Endothelial cell of umbilical vein (primary cell): Measurements from ENCODE around the gene LIG4. TPM values are rescaled to one million over a fixed set of nuclear protein-coding genes. Genes with fewer than 3 reads are reported as not detected.

ENCODE experiments used
- BruUV-seq: library from RNA; stranded (reverse); fragments of 400-500 nt; replicated peaks from 2 replicates; lab custom pipeline; 2021; lab: Mats Ljungman, UMichigan
- CTCF ChIA-PET: fragments of 300-600, 350-600 bp; sonication (Branson Sonifier 250); formaldehyde crosslinking; loops from one replicate; lab custom pipeline; 2021; ENCODE audit warnings: antibody characterized with exemption, inconsistent platforms; lab: Charles Lee
- POLR2A ChIA-PET: fragments of 300-600, 350-600 bp; sonication (Branson Sonifier 250); formaldehyde crosslinking; loops from one replicate; lab custom pipeline; 2021; ENCODE audit warnings: antibody characterized with exemption, inconsistent platforms; lab: Charles Lee
- DNase-seq: peaks from one replicate; pipeline ENCODE4 v3.0.0-alpha.2; 2011; ENCODE audit warnings: low read depth, low spot score
- FAIRE-seq: peaks from 2 replicates; lab custom pipeline; 2011; peaks lifted over from hg19 to GRCh38; lab: Jason Lieb, UNC
- H2AFZ ChIP-seq: 2 replicates; pipeline ENCODE4 v1.6.0; 2012; ENCODE audit warnings: low read depth, low read length, control low read depth, inconsistent platforms
- H3K27ac ChIP-seq: 2 replicates; pipeline ENCODE4 v1.5.1; 2011; ENCODE audit warnings: low read depth, mild to moderate bottlenecking, control low read depth, low read length, moderate library complexity; ENCODE audit not compliant: insufficient read depth
- H3K27me3 ChIP-seq, 2 experiments: 2 replicates each; pipeline versions ENCODE4 v1.6.0 to v1.6.1; 2011; ENCODE audit warnings: low read length in 2 of 2, mixed read lengths in 1 of 2; ENCODE audit not compliant: control insufficient read depth in 2 of 2, insufficient read depth in 2 of 2
- H3K36me3 ChIP-seq, 2 experiments: 2 replicates in 1 of 2; 3 replicates in 1 of 2; pipeline ENCODE4 v1.5.1; 2011; ENCODE audit warnings: low read length in 2 of 2, mild to moderate bottlenecking in 1 of 2, moderate library complexity in 1 of 2; ENCODE audit not compliant: control insufficient read depth in 2 of 2, insufficient read depth in 2 of 2; ENCODE audit errors: extremely low read depth in 1 of 2
- H3K4me1 ChIP-seq: 3 replicates; pipeline ENCODE4 v1.5.1; 2011; ENCODE audit warnings: mild to moderate bottlenecking, low read length; ENCODE audit not compliant: control insufficient read depth, insufficient read depth; ENCODE audit errors: extremely low read depth
- H3K4me2 ChIP-seq: 2 replicates; pipeline ENCODE4 v1.6.1; 2011; ENCODE audit warnings: low read length, control low read depth, mixed read lengths; ENCODE audit not compliant: insufficient read depth
- H3K4me3 ChIP-seq, 3 experiments: fragments of 200-600 bp in 1 of 3; sonication (generic), shearing (Covaris generic) in 1 of 3; replicated peaks in 1 of 3; 2 replicates each; pipeline ENCODE4 v1.5.1; 2011 to 2016; ENCODE audit warnings: control low read depth in 3 of 3, low read length in 3 of 3, mild to moderate bottlenecking in 2 of 3, inconsistent platforms in 1 of 3, low read depth in 1 of 3, moderate library complexity in 1 of 3; ENCODE audit not compliant: insufficient read depth in 1 of 3
- H3K79me2 ChIP-seq: 2 replicates; pipeline ENCODE4 v1.6.0; 2012; ENCODE audit warnings: low read length, inconsistent platforms; ENCODE audit not compliant: control insufficient read depth, insufficient read depth
- H3K9ac ChIP-seq: replicated peaks from 2 replicates; pipeline ENCODE3; 2011; ENCODE audit warnings: low read length, control low read depth; ENCODE audit not compliant: insufficient read depth; ENCODE audit errors: extremely low read depth
- H3K9me1 ChIP-seq: replicated peaks from 3 replicates; pipeline ENCODE4 v1.6.0; 2011; ENCODE audit warnings: mild to moderate bottlenecking, low read length; ENCODE audit not compliant: control insufficient read depth, insufficient read depth; ENCODE audit errors: extremely low read depth
- H3K9me3 ChIP-seq: replicated peaks from 2 replicates; pipeline ENCODE4 v1.5.1; 2012; ENCODE audit warnings: low read length, inconsistent platforms; ENCODE audit not compliant: control insufficient read depth, insufficient read depth
- H4K20me1 ChIP-seq: replicated peaks from 2 replicates; pipeline ENCODE3; 2011; ENCODE audit warnings: mild to moderate bottlenecking, low read length; ENCODE audit not compliant: control insufficient read depth, insufficient read depth; ENCODE audit errors: extremely low read depth
- EZH2 ChIP-seq: IDR thresholded peaks from 2 replicates; pipeline ENCODE4 v1.6.1; 2012; ENCODE audit warnings: borderline replicate concordance, low read depth, mild to moderate bottlenecking, moderate library complexity, low read length, inconsistent platforms; ENCODE audit not compliant: severe bottlenecking
- FOS ChIP-seq: IDR thresholded peaks from 2 replicates; pipeline ENCODE4 v1.6.1; 2011; ENCODE audit warnings: mild to moderate bottlenecking, low read length, moderate library complexity, borderline replicate concordance; ENCODE audit not compliant: insufficient read depth
- GATA2 ChIP-seq: IDR thresholded peaks from 2 replicates; pipeline ENCODE4 v1.7.0; 2011; ENCODE audit warnings: low read depth, mild to moderate bottlenecking, moderate library complexity, mixed read lengths, low read length; ENCODE audit not compliant: insufficient read length, insufficient read depth
- JUN ChIP-seq: IDR thresholded peaks from 2 replicates; pipeline ENCODE4 v1.6.1; 2011; ENCODE audit warnings: borderline replicate concordance, low read depth; ENCODE audit not compliant: insufficient read length, insufficient read depth
- MYC ChIP-seq: IDR thresholded peaks from one replicate; pipeline ENCODE4 v1.6.1; 2011; ENCODE audit warnings: mild to moderate bottlenecking, low read depth, low read length
- POLR2A ChIP-seq: IDR thresholded peaks from 2 replicates; pipeline ENCODE4 v1.6.1; 2012; ENCODE audit warnings: low read depth, mild to moderate bottlenecking, control low read depth, low read length
- POLR2AphosphoS5 ChIP-seq: IDR thresholded peaks from 2 replicates; pipeline ENCODE4 v1.6.1; 2012; ENCODE audit warnings: low read depth, mild to moderate bottlenecking, control low read depth, low read length, moderate library complexity; ENCODE audit not compliant: insufficient read depth
- dilution Hi-C: fragments of 300-500 bp; cut with MboI; formaldehyde crosslinking; loops from one replicate; pipeline ENCODE4 v1.15.0; 2019; ENCODE audit warnings: low sequenced_read_pairs; ENCODE audit not compliant: extremely low pct_ligation_motif_present
- intact Hi-C: fragments of 100-400 bp; cut with micrococcal nuclease; formaldehyde crosslinking; loops from one replicate; pipeline ENCODE4 v1.10.0; 2022
- polyA plus RNA-seq, 4 experiments: library from polyadenylated mRNA; depleted of rRNA in 3 of 4; stranded (reverse) in 3 of 4; unstranded in 1 of 4; fragments of >200 nt; gene quantifications; 2 replicates each; pipeline versions ENCODE4 v1.2.1 to v1.2.3, GENCODE V29; 2011 to 2012; ENCODE audit warnings: missing spikeins in 1 of 4
- total RNA-seq: library from RNA; stranded (reverse); gene quantifications from 2 replicates; pipeline ENCODE4 v1.2.3, GENCODE V29; 2021
- TF ChIP-seq, protein P1 (sequence below): IDR thresholded peaks from 2 replicates; pipeline ENCODE4 v1.6.1; 2011; ENCODE audit not compliant: insufficient read depth, insufficient read length
- TF ChIP-seq, protein P2 (sequence below), 2 donors: IDR thresholded peaks; 1 replicate in 1 of 2; 2 replicates in 1 of 2; pipeline ENCODE4 v1.5.1; 2011; ENCODE audit warnings: low read length in 2 of 2, mild to moderate bottlenecking in 2 of 2, moderate library complexity in 2 of 2, control low read depth in 1 of 2, inconsistent platforms in 1 of 2, low read depth in 1 of 2; ENCODE audit not compliant: insufficient read depth in 1 of 2; ENCODE audit errors: extremely low read depth in 1 of 2

Gene LIG4
- total and polyA plus RNA-seq, 2 donors (not counting 3 experiments of a cell fraction or from before 2014, with no cell fraction given) = 3.0 to 9.2 TPM

DNA sequence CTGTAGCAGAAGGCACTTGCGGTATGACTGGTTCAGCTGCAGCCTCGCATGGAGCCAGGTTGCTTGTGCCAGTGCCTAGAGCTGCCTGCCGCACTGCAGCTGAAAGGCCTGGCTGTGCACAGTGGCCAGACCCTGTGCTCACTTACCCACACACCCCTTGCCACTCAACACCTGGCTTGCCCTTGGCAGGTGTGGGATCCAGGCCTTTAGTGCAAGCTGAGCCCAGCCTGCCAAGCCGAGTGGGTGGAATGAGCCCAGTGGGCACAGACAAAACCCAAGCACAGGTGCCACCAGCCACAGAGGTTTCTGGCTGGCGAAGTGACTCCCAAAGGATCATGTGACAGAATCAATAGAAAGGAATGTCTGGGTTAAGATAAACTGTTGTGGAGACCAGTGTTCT lies 19.5 kb downstream of the LIG4 start:
- ChIA-PET CTCF (no interaction called here), POLR2A (no interaction called here)
- Histone ChIP-seq H3K9me1 (no peaks in the 10 kb centered on the region), H3K9ac (no peak overlapping the region), H3K36me3 (no peaks in the 10 kb centered on the region), H4K20me1 (no peaks in the 10 kb centered on the region), H3K4me3 (no peak overlapping the region), H3K4me2 (no peak overlapping the region), H3K9me3 (no peaks in the 10 kb centered on the region), H3K27ac (no peak overlapping the region), H3K27me3 (no peaks in the 10 kb centered on the region), H3K79me2 (no peaks in the 10 kb centered on the region), H3K4me1 (no peaks in the 10 kb centered on the region), H2AFZ (no peak overlapping the region)
- FAIRE-seq (no peak), DNase-seq (no peak)
- BruUV-seq = no TSS peak
- intact Hi-C loops (no loop called here), dilution Hi-C loops (no loop called here)
- TF ChIP-seq POLR2A = no peak
- TF ChIP-seq JUN = no peak
- TF ChIP-seq, protein P1, sequence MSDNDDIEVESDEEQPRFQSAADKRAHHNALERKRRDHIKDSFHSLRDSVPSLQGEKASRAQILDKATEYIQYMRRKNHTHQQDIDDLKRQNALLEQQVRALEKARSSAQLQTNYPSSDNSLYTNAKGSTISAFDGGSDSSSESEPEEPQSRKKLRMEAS = no peak
- TF ChIP-seq MYC = no peak
- TF ChIP-seq FOS = no peak
- TF ChIP-seq EZH2 = no peak
- no peak for TF ChIP-seq GATA2
- TF ChIP-seq, protein P2, sequence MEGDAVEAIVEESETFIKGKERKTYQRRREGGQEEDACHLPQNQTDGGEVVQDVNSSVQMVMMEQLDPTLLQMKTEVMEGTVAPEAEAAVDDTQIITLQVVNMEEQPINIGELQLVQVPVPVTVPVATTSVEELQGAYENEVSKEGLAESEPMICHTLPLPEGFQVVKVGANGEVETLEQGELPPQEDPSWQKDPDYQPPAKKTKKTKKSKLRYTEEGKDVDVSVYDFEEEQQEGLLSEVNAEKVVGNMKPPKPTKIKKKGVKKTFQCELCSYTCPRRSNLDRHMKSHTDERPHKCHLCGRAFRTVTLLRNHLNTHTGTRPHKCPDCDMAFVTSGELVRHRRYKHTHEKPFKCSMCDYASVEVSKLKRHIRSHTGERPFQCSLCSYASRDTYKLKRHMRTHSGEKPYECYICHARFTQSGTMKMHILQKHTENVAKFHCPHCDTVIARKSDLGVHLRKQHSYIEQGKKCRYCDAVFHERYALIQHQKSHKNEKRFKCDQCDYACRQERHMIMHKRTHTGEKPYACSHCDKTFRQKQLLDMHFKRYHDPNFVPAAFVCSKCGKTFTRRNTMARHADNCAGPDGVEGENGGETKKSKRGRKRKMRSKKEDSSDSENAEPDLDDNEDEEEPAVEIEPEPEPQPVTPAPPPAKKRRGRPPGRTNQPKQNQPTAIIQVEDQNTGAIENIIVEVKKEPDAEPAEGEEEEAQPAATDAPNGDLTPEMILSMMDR (IDR thresholded peaks at IDR 0.05; ENCODE audit: extremely low read depth in 1 of 2, insufficient read depth in 1 of 2, low read depth in 1 of 2, low read length in 2 of 2) = no peak
- TF ChIP-seq POLR2AphosphoS5 = no peak
